GM12891 (cell line): ENCODE results near the gene GRIK1.

Experiments used
- PAX5 ChIP-seq: IDR thresholded peaks from 2 replicates; pipeline ENCODE4 v1.6.1; 2011; ENCODE audit warnings: low read length, moderate library complexity, mild to moderate bottlenecking; ENCODE audit not compliant: insufficient read depth, severe bottlenecking
- POLR2A ChIP-seq: IDR thresholded peaks from 2 replicates; pipeline ENCODE4 v1.6.1; 2011; ENCODE audit warnings: low read depth, low read length, control low read depth
- POLR2AphosphoS5 ChIP-seq: IDR thresholded peaks from 2 replicates; pipeline ENCODE4 v1.6.1; 2011; ENCODE audit warnings: low read depth, low read length, control low read depth

DNA sequence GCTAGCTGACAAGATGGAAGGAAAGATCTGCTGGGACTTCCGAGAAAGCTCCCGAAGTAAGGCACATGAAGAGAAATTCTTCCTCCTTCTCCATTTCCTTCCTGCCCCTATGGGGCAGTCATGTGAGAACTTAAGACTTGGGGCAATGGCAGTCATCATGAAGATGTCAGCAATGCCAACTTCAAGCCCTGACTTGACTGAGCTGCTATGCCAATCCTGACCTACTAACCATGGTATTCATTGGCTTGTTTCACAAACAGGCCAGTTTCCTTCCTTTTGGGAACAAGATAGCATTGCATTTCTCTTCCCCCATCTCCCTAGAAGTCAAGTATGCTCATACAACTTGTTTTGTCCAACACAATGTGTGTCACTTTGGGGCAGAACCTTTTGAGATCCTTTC, 25.5 kb downstream of the GRIK1 start:
- no peak for TF ChIP-seq POLR2A
- no peak for TF ChIP-seq POLR2AphosphoS5
- no peak for TF ChIP-seq PAX5
